A673 (cell line): ENCODE data around the gene TINAGL1.

Source experiments
- CTCF ChIP-seq: fragments of 300-800, 200-600 bp; sonication (generic); conservative IDR thresholded peaks from 2 replicates; pipeline ENCODE4 v1.5.1; 2017; ENCODE audit warnings: low read depth, mild to moderate bottlenecking, antibody characterized with exemption, low read length, moderate library complexity, mixed read lengths
- EZH2 ChIP-seq: fragments of 200-600 bp; sonication (generic); IDR thresholded peaks from 2 replicates; pipeline ENCODE4 v1.6.1; 2017; ENCODE audit warnings: borderline replicate concordance, low read depth, mild to moderate bottlenecking, mixed read lengths, antibody characterized with exemption, low read length; ENCODE audit not compliant: poor library complexity, severe bottlenecking

GRCh38 chr1:31571340-31572295 is 4.7 kb upstream of the TINAGL1 start:
- TF ChIP-seq CTCF (no peak), EZH2 (no peak)
